ENCODE measurements around the gene ATXN2. TPM values are rescaled to one million over a fixed set of nuclear protein-coding genes. Genes with fewer than 3 reads are reported as not detected.

The ATXN2 gene
- total RNA-seq, 1 experiment from 2014 or later = 56.3 TPM

- POLR2A ChIA-PET = interaction anchor here (0.5 to 0.7 kb wide), 4 partner anchors 80 to 153 kb away, joined by 3 read pairs; no protein-coding TSS in a partner anchor
- Mint-ChIP-seq H3K4me1 (peaks cover 5% of the 10 kb centered on the region), H3K27ac (no peak overlapping the region), H3K9me3 (peaks cover 4% of the 10 kb centered on the region; the same call in 1 of the 2 replicates), H3K27me3 (ENCODE audit: low read depth) (no peaks in the 10 kb centered on the region), H3K4me3 (no peak overlapping the region), H3K36me3 (peaks cover 9% of the 10 kb centered on the region; the same call in 1 of the 2 replicates)
- CTCF ChIA-PET = interaction anchor here (1.0 kb wide), 1 partner anchor 28 kb away, joined by 6 read pairs; no protein-coding TSS in a partner anchor
- TF ChIP-seq KAT7 (CRISPR knock-in tag; IDR thresholded peaks at IDR 0.05; ENCODE audit: borderline replicate concordance) (no peak), CTCF (IDR thresholded peaks at IDR 0.05) (no peak), PRDM15 (CRISPR knock-in tag; IDR thresholded peaks at IDR 0.05) (no peak), NR3C1 (CRISPR knock-in tag; conservative IDR thresholded peaks at IDR 0.05; ENCODE audit: low read depth) (no peak), USF2 (CRISPR knock-in tag; IDR thresholded peaks at IDR 0.05) (no peak), ARID4B (CRISPR knock-in tag; IDR thresholded peaks at IDR 0.05; ENCODE audit: borderline replicate concordance) (no peak), JAZF1 (CRISPR knock-in tag; IDR thresholded peaks at IDR 0.05) (no peak), PRRX2 (CRISPR knock-in tag; IDR thresholded peaks at IDR 0.05) (no peak), RORB (CRISPR knock-in tag; IDR thresholded peaks at IDR 0.05) (no peak), HMGXB4 (CRISPR knock-in tag; IDR thresholded peaks at IDR 0.05) (no peak), NFE2L1 (CRISPR knock-in tag; IDR thresholded peaks at IDR 0.05) (no peak), ATF2 (CRISPR knock-in tag; IDR thresholded peaks at IDR 0.05; ENCODE audit: borderline replicate concordance, low read depth) (no peak)
- no peak for DNase-seq (ENCODE audit: low spot score)
- ATAC-seq = no peak
Measured at GRCh38 chr12:111557271-111558106, 41.6 kb downstream of the ATXN2 start.

Data from WTC11 (cell line).